Measurements from ENCODE around the gene RNF32. TPM values are rescaled to one million over a fixed set of nuclear protein-coding genes. Genes with fewer than 3 reads are reported as not detected.

The RNF32 gene
- total and polyA plus RNA-seq, 2 of the 13 experiments (the other 11 are each of a cell fraction or from before 2014, with no cell fraction given) = not detected

- no TSS peak for BruUV-seq (replicated peaks)
- peaks cover 50% of the 10 kb centered on the region for H3K4me1 ChIP-seq (ENCODE audit: insufficient read depth, low read length)
- POLR2A ChIA-PET = no interaction called here
Measured at GRCh38 chr7:156606135-156606534, 34.4 kb upstream of the RNF32 start.

More at GRCh38 chr7:156606135-156606534, 34.4 kb upstream of the RNF32 start:
- TF ChIP-seq CBX2 (IDR thresholded peaks at IDR 0.05; ENCODE audit: low read depth, low read length) (no peak), CBX2 (CRISPR knock-in tag; IDR thresholded peaks at IDR 0.05; ENCODE audit: low read depth) (no peak), NFE2L2 (IDR thresholded peaks at IDR 0.05; ENCODE audit: low read length) (no peak), NFYC (CRISPR knock-in tag; IDR thresholded peaks at IDR 0.05) (no peak), ZNF609 (CRISPR knock-in tag; IDR thresholded peaks at IDR 0.05; ENCODE audit: borderline replicate concordance) (no peak), ATF1 (CRISPR knock-in tag; IDR thresholded peaks at IDR 0.05) (no peak), ZSCAN21 (CRISPR knock-in tag; IDR thresholded peaks at IDR 0.05; ENCODE audit: borderline replicate concordance) (no peak), RBM22 (optimal IDR thresholded peaks at IDR 0.05; ENCODE audit: low read length) (no peak), SMAD3 (CRISPR knock-in tag; IDR thresholded peaks at IDR 0.05) (no peak), MYPOP (CRISPR knock-in tag; IDR thresholded peaks at IDR 0.05) (no peak), ZNF34 (CRISPR knock-in tag; IDR thresholded peaks at IDR 0.05; ENCODE audit: borderline replicate concordance) (no peak)
- no peaks in the 10 kb centered on the region for H3K79me2 ChIP-seq (ENCODE audit: insufficient read depth, low read length)
- no peaks in the 10 kb centered on the region for H4K20me1 ChIP-seq (ENCODE audit: insufficient read depth, low read length)
- H3K9ac ChIP-seq (ENCODE audit: insufficient read depth, low read depth, low read length) = no peak overlapping the region
- in situ Hi-C loops (cut with HindIII; ENCODE audit: extremely low pct_ligation_motif_present, low pct_unique_long_range_greater_than_20kb) (no loop called here), intact Hi-C loops (cut with micrococcal nuclease; ENCODE audit: unreplicated experiment) (no loop called here)
- no peak overlapping the region for H3K4me2 ChIP-seq (ENCODE audit: low read depth, low read length)
- FAIRE-seq (no peak), DNase-seq (ENCODE audit: low spot score) (no peak), ATAC-seq (no peak)
- H3K4me3 ChIP-seq (replicated peaks in 1 of 3; ENCODE audit: insufficient read depth in 1 of 3, low read depth in 2 of 3, low read length in 3 of 3) = no peak overlapping the region
- WGBS (ENCODE audit: low lambda C conversion rate) = 86% methylated on average over 5 of the region's 5 CpGs
- no peak overlapping the region for H3K27ac ChIP-seq (ENCODE audit: extremely low read length, insufficient read depth, low read length)
- CTCF ChIA-PET (ENCODE audit: low intra/inter-chr PET ratio, low total read pairs) = no interaction called here
- no peaks in the 10 kb centered on the region for H3K9me3 ChIP-seq (ENCODE audit: low read length)
- no peak overlapping the region for H2AFZ ChIP-seq (ENCODE audit: low read length)
- no peaks in the 10 kb centered on the region for H3K27me3 ChIP-seq (ENCODE audit: control insufficient read depth in 1 of 2, insufficient read depth in 2 of 2, low read length in 2 of 2)
- H3K36me3 ChIP-seq (replicated peaks in 1 of 2; ENCODE audit: control insufficient read depth in 1 of 2, insufficient read depth in 2 of 2, low read length in 2 of 2) = no peaks in the 10 kb centered on the region

Data from HepG2 (cell line).